CD8-positive, alpha-beta memory T cell (primary cell): ENCODE data around the gene KCNK7. TPM values are rescaled to one million over a fixed set of nuclear protein-coding genes. Genes with fewer than 3 reads are reported as not detected.
"Not testable (repeated sequence)": the region's sequence is repeated elsewhere in the genome, so short reads cannot be mapped to it uniquely, and the experiment has no call there.

Source experiments
- CTCF ChIA-PET: fragments of 350-600 bp; sonication (Branson Sonifier 250); formaldehyde crosslinking; loops from one replicate; lab custom pipeline; 2021; ENCODE audit warnings: antibody characterized with exemption; lab: Charles Lee
- POLR2A ChIA-PET: fragments of 350-600 bp; sonication (Branson Sonifier 250); formaldehyde crosslinking; loops from one replicate; lab custom pipeline; 2021; ENCODE audit warnings: antibody characterized with exemption; lab: Charles Lee
- DNase-seq, 5 donors: peaks; one replicate each; pipeline versions ENCODE4 v3.0.0 to v3.0.0-alpha.2; 2020 to 2022; ENCODE audit warnings: mixed read lengths in 1 of 5
- H3K27ac ChIP-seq: one replicate; pipeline ENCODE4 v1.7.0; 2013; ENCODE audit warnings: low read depth, mild to moderate bottlenecking, low read length, moderate library complexity
- H3K27me3 ChIP-seq: 2 replicates; pipeline ENCODE4 v1.7.0; 2013; ENCODE audit warnings: low read length, mild to moderate bottlenecking; ENCODE audit not compliant: insufficient read depth, poor library complexity, severe bottlenecking
- H3K36me3 ChIP-seq: 2 replicates; pipeline ENCODE4 v1.7.0; 2013; ENCODE audit warnings: mild to moderate bottlenecking, low read length, moderate library complexity; ENCODE audit not compliant: insufficient read depth
- H3K4me1 ChIP-seq: 2 replicates; pipeline ENCODE4 v1.7.0; 2013; ENCODE audit warnings: mild to moderate bottlenecking, low read length, moderate library complexity; ENCODE audit not compliant: insufficient read depth
- H3K4me3 ChIP-seq: 2 replicates; pipeline ENCODE4 v1.7.0; 2013; ENCODE audit warnings: mild to moderate bottlenecking, low read length
- H3K9me3 ChIP-seq: 2 replicates; pipeline ENCODE4 v1.7.0; 2013; ENCODE audit warnings: mild to moderate bottlenecking, low read length
- H3K27ac Mint-ChIP-seq, 8 donors: one replicate each; pipeline ENCODE4 v1.8.0; 2020 to 2021; ENCODE audit warnings: mixed read lengths in 8 of 8, mild to moderate bottlenecking in 6 of 8, inconsistent platforms in 3 of 8, moderate library complexity in 3 of 8
- H3K27me3 Mint-ChIP-seq, 2 donors: one replicate each; pipeline ENCODE4 v1.8.0; 2020 to 2021; ENCODE audit warnings: mixed read lengths in 2 of 2, mild to moderate bottlenecking in 1 of 2, moderate library complexity in 1 of 2
- H3K36me3 Mint-ChIP-seq, 3 donors: one replicate each; pipeline ENCODE4 v1.8.0; 2020 to 2021; ENCODE audit warnings: mixed read lengths in 3 of 3, inconsistent platforms in 1 of 3, mild to moderate bottlenecking in 1 of 3
- H3K4me1 Mint-ChIP-seq, 3 donors: one replicate each; pipeline ENCODE4 v1.8.0; 2020 to 2021; ENCODE audit warnings: mixed read lengths in 3 of 3, inconsistent platforms in 1 of 3, mild to moderate bottlenecking in 1 of 3
- H3K4me3 Mint-ChIP-seq, 7 donors: one replicate each; pipeline ENCODE4 v1.8.0; 2020 to 2021; ENCODE audit warnings: mixed read lengths in 7 of 7, mild to moderate bottlenecking in 6 of 7, moderate library complexity in 4 of 7, inconsistent platforms in 2 of 7
- H3K9me3 Mint-ChIP-seq, 5 donors: one replicate each; pipeline ENCODE4 v1.8.0; 2020 to 2022; ENCODE audit warnings: mixed read lengths in 5 of 5, mild to moderate bottlenecking in 3 of 5, moderate library complexity in 2 of 5, inconsistent platforms in 1 of 5
- polyA plus RNA-seq: library from polyadenylated mRNA; unstranded; fragments of 300-500 nt; fragmentation: Illumina TruSeq; gene quantifications from one replicate; pipeline ENCODE4 v1.2.3, GENCODE V29; 2021
- total RNA-seq, 2 experiments: library from RNA; stranded (reverse); gene quantifications; one replicate each; pipeline ENCODE4 v1.2.3, GENCODE V29; 2021

Gene KCNK7
- total and polyA plus RNA-seq, 3 experiments from 2014 or later = 0.59 to 0.64 TPM; not detected in 1

GRCh38 chr11:65639623-65640482 lies 44.3 kb upstream of the KCNK7 start:
- Histone ChIP-seq H3K4me3 (peak overlapping the region; percentile 92), H3K9me3 (no peaks in the 10 kb centered on the region), H3K27me3 (no peaks in the 10 kb centered on the region), H3K36me3 (peaks cover 26% of the 10 kb centered on the region), H3K27ac (peak overlapping the region; percentile 98), H3K4me1 (peaks cover 65% of the 10 kb centered on the region)
- Mint-ChIP-seq H3K27ac (peak overlapping the region; percentile 96 to 100 (median 100)), H3K4me3 (peak overlapping the region; percentile 89 to 99 (median 97)), H3K27me3 (peaks cover 0 to 5% of the 10 kb centered on the region in 2 donors), H3K36me3 (peaks cover 0 to 80% (median 3%) of the 10 kb centered on the region in 3 donors), H3K9me3 (peaks cover 0 to 1% (median 0%) of the 10 kb centered on the region in 5 donors), H3K4me1 (peaks cover 44 to 69% (median 47%) of the 10 kb centered on the region in 3 donors)
- peak; percentile 77 to 95 (median 91) for DNase-seq
- POLR2A ChIA-PET = interaction anchor here (0.5 to 7.3 kb wide), 10 partner anchors 9 to 251 kb away, joined by 3 to 93 read pairs (median 4); partner anchors contain the start of genes CCDC85B, PCNX3 and RELA
- CTCF ChIA-PET = interaction anchor here (1.0 to 5.1 kb wide), 9 partner anchors 9 to 220 kb away, joined by 3 to 26 read pairs (median 5); partner anchors contain the start of gene PCNX3

GRCh38 chr11:65639228-65639597 lies 43.6 kb upstream of the KCNK7 start:
- Histone ChIP-seq H3K4me3 (peak overlapping the region; percentile 81), H3K4me1 (peaks cover 66% of the 10 kb centered on the region), H3K27ac (peak overlapping the region; percentile 98), H3K36me3 (peaks cover 29% of the 10 kb centered on the region)
- not testable (repeated sequence) for H3K27me3 Mint-ChIP-seq, H3K9me3 Mint-ChIP-seq, DNase-seq, H3K9me3 ChIP-seq, H3K27me3 ChIP-seq
- Mint-ChIP-seq H3K4me1 (peaks cover 44 to 66% (median 45%) of the 10 kb centered on the region in 3 donors), H3K4me3 (peak overlapping the region; percentile 89 to 99 (median 97)), H3K36me3 (peaks cover 0 to 80% (median 3%) of the 10 kb centered on the region in 3 donors), H3K27ac (peak overlapping the region; percentile 96 to 100 (median 100))
- ChIA-PET POLR2A (interaction anchor here (0.5 to 7.3 kb wide), 11 partner anchors 10 to 179 kb away, joined by 3 to 93 read pairs (median 4); partner anchors contain the start of genes EHBP1L1, PCNX3 and RELA), CTCF (interaction anchor here (1.1 to 5.1 kb wide), 9 partner anchors 10 to 245 kb away, joined by 3 to 26 read pairs (median 5); partner anchors contain the start of genes KAT5 and PCNX3)

GRCh38 chr11:65637794-65638419 lies 42.3 kb upstream of the KCNK7 start, which contains the start of gene SIPA1:
TSS of gene SIPA1 (plus strand) at chr11:65638101. CDS start at chr11:65640922, 2,821 bp downstream.
- H3K4me1 ChIP-seq = peaks cover 64% of the 10 kb centered on the region
- Mint-ChIP-seq H3K4me1 (peaks cover 39 to 62% (median 41%) of the 10 kb centered on the region in 3 donors), H3K36me3 (peaks cover 0 to 76% (median 6%) of the 10 kb centered on the region in 3 donors), H3K9me3 (peaks cover 0 to 1% (median 0%) of the 10 kb centered on the region in 5 donors), H3K27me3 (peaks cover 0 to 3% of the 10 kb centered on the region in 2 donors), H3K4me3 (peak within 1 kb of the TSS; percentile 89 to 99 (median 97)), H3K27ac (peak within 1 kb of the TSS; percentile 96 to 100 (median 100))
- H3K36me3 ChIP-seq = peaks cover 24% of the 10 kb centered on the region
- CTCF ChIA-PET = interaction anchor here (0.6 to 5.1 kb wide), 9 partner anchors 8 to 246 kb away, joined by 3 to 26 read pairs (median 4); partner anchors contain the start of gene KAT5
- H3K27me3 ChIP-seq = no peaks in the 10 kb centered on the region
- H3K9me3 ChIP-seq = no peaks in the 10 kb centered on the region
- POLR2A ChIA-PET = interaction anchor here (0.7 to 7.3 kb wide), 14 partner anchors 9 to 215 kb away, joined by 3 to 93 read pairs (median 4); partner anchors contain the start of genes PCNX3 and RELA
- peak; percentile 73 to 80 (median 77) for DNase-seq
- H3K27ac ChIP-seq = peak within 1 kb of the TSS; percentile 98
- H3K4me3 ChIP-seq = peak within 1 kb of the TSS; percentile 81

- CTCF ChIA-PET = interaction anchor here (1.0 to 4.1 kb wide), 4 partner anchors 11 to 49 kb away, joined by 3 to 26 read pairs (median 4); no protein-coding TSS in a partner anchor
- H3K27me3 ChIP-seq = no peaks in the 10 kb centered on the region
- H3K36me3 ChIP-seq = peaks cover 20% of the 10 kb centered on the region
- H3K9me3 Mint-ChIP-seq = peaks cover 0 to 1% (median 0%) of the 10 kb centered on the region in 5 donors
- POLR2A ChIA-PET = interaction anchor here (0.6 to 7.3 kb wide), 12 partner anchors 10 to 220 kb away, joined by 3 to 93 read pairs (median 4); partner anchors contain the start of genes PCNX3 and RELA
- no peaks in the 10 kb centered on the region for H3K9me3 ChIP-seq
- H3K4me1 ChIP-seq = peaks cover 58% of the 10 kb centered on the region
- H3K27ac ChIP-seq = peak overlapping the region; percentile 98
- H3K4me3 ChIP-seq = no peak overlapping the region
- peaks cover 0 to 3% of the 10 kb centered on the region in 2 donors for H3K27me3 Mint-ChIP-seq
- DNase-seq = no peak
- peak overlapping the region; percentile 82 to 99 (median 95) for H3K4me3 Mint-ChIP-seq
- H3K4me1 Mint-ChIP-seq = peaks cover 39 to 61% (median 41%) of the 10 kb centered on the region in 3 donors
- H3K27ac Mint-ChIP-seq = peak overlapping the region; percentile 92 to 100 (median 96)
- H3K36me3 Mint-ChIP-seq = peaks cover 0 to 75% (median 6%) of the 10 kb centered on the region in 3 donors
Measured at GRCh38 chr11:65637032-65637557, 41.5 kb upstream of the KCNK7 start.

GRCh38 chr11:65636108-65637031 lies 40.8 kb upstream of the KCNK7 start:
- Histone ChIP-seq H3K4me3 (no peak overlapping the region), H3K9me3 (no peaks in the 10 kb centered on the region), H3K36me3 (peaks cover 20% of the 10 kb centered on the region), H3K4me1 (peaks cover 51% of the 10 kb centered on the region), H3K27ac (no peak overlapping the region), H3K27me3 (no peaks in the 10 kb centered on the region)
- peaks cover 32 to 58% (median 35%) of the 10 kb centered on the region in 3 donors for H3K4me1 Mint-ChIP-seq
- peak overlapping the region; percentile 41 to 98 (median 63) for H3K4me3 Mint-ChIP-seq
- H3K36me3 Mint-ChIP-seq = peaks cover 0 to 73% (median 3%) of the 10 kb centered on the region in 3 donors
- no peak for DNase-seq
- ChIA-PET CTCF (no interaction called here), POLR2A (interaction anchor here (0.6 to 4.5 kb wide), 4 partner anchors 21 to 221 kb away, joined by 3 to 32 read pairs (median 19); partner anchors contain the start of genes PCNX3 and RELA)
- H3K27me3 Mint-ChIP-seq = peaks cover 0 to 3% of the 10 kb centered on the region in 2 donors
- H3K9me3 Mint-ChIP-seq = peaks cover 0 to 1% (median 0%) of the 10 kb centered on the region in 5 donors
- H3K27ac Mint-ChIP-seq = peak overlapping the region; percentile 81 to 100 (median 92)

GRCh38 chr11:65634905-65635731 lies 39.5 kb upstream of the KCNK7 start:
- Histone ChIP-seq H3K4me1 (peaks cover 40% of the 10 kb centered on the region), H3K4me3 (no peak overlapping the region), H3K9me3 (no peaks in the 10 kb centered on the region), H3K27me3 (no peaks in the 10 kb centered on the region), H3K36me3 (peaks cover 28% of the 10 kb centered on the region), H3K27ac (no peak overlapping the region)
- peaks cover 0 to 1% (median 0%) of the 10 kb centered on the region in 5 donors for H3K9me3 Mint-ChIP-seq
- H3K27ac Mint-ChIP-seq = peak overlapping the region in 4 of 8 donors; percentile 37 to 93 (median 83)
- H3K27me3 Mint-ChIP-seq = peaks cover 0 to 3% of the 10 kb centered on the region in 2 donors
- peaks cover 28 to 47% (median 29%) of the 10 kb centered on the region in 3 donors for H3K4me1 Mint-ChIP-seq
- peaks cover 0 to 76% (median 3%) of the 10 kb centered on the region in 3 donors for H3K36me3 Mint-ChIP-seq
- DNase-seq = no peak
- ChIA-PET POLR2A (no interaction called here), CTCF (interaction anchor here (1.5 kb wide), 1 partner anchor 9 kb away, joined by 3 read pairs; no protein-coding TSS in a partner anchor)
- no peak overlapping the region for H3K4me3 Mint-ChIP-seq
